Lower lobe of right lung (tissue), 2 donors: ENCODE results near the gene POP4. TPM values are rescaled to one million over a fixed set of nuclear protein-coding genes. Genes with fewer than 3 reads are reported as not detected.
A peak's percentile ranks its signal among the peaks of the same experiment; 100 is the strongest.

Source experiments
- ATAC-seq, 2 donors: fragments of 200-7000 bp; cut with Tn5 transposase; one replicate each; pipeline ENCODE4 v1.9.1; 2020 to 2022; ENCODE audit warnings: mild to moderate bottlenecking in 2 of 2, moderate library complexity in 2 of 2
- DNase-seq: peaks from one replicate; pipeline ENCODE4 v3.0.0-alpha.2; 2020
- H3K27ac ChIP-seq: fragments of 200-600 bp; one replicate; pipeline ENCODE4 v1.8.0; 2022
- H3K27me3 ChIP-seq: fragments of 200-600 bp; one replicate; pipeline ENCODE4 v1.8.0; 2022; ENCODE audit warnings: low read depth
- H3K36me3 ChIP-seq: fragments of 200-600 bp; one replicate; pipeline ENCODE4 v1.8.0; 2022; ENCODE audit warnings: mild to moderate bottlenecking
- H3K4me1 ChIP-seq: fragments of 200-600 bp; one replicate; pipeline ENCODE4 v1.8.0; 2022
- H3K4me3 ChIP-seq: fragments of 200-600 bp; one replicate; pipeline ENCODE4 v1.8.0; 2022; ENCODE audit warnings: mild to moderate bottlenecking
- H3K9me3 ChIP-seq: fragments of 200-600 bp; one replicate; pipeline ENCODE4 v1.8.0; 2022
- intact Hi-C: fragments of 100-400 bp; cut with DNase I; formaldehyde crosslinking; loops from one replicate; pipeline ENCODE4 v1.11.0; 2022
- total RNA-seq: library from RNA; stranded (reverse); fragmentation: NEBNext Ultra II Directional; extraction: Animal tissue kit (Norgen Biotek cat#: 25700); gene quantifications from one replicate; pipeline ENCODE4 v1.2.1, GENCODE V29; 2021
- TF ChIP-seq, protein P1 (sequence below): fragments of 200-600 bp; IDR thresholded peaks from one replicate; pipeline ENCODE4 v1.8.0; 2022; ENCODE audit warnings: antibody characterized with exemption, mild to moderate bottlenecking
- donor health status: DM: no; HTN: yes; CAD: no; lungs with severe emphysema.

The POP4 gene
- total RNA-seq, 1 donor from 2014 or later = 44.4 TPM

GRCh38 chr19:29641597-29641996 lies 35.5 kb downstream of the POP4 start:
- no peak for DNase-seq
- no peaks in the 10 kb centered on the region for H3K36me3 ChIP-seq
- peaks cover 16% of the 10 kb centered on the region for H3K4me1 ChIP-seq
- no peaks in the 10 kb centered on the region for H3K9me3 ChIP-seq
- intact Hi-C loops = no loop called here
- H3K27ac ChIP-seq = no peak overlapping the region
- TF ChIP-seq, protein P1, sequence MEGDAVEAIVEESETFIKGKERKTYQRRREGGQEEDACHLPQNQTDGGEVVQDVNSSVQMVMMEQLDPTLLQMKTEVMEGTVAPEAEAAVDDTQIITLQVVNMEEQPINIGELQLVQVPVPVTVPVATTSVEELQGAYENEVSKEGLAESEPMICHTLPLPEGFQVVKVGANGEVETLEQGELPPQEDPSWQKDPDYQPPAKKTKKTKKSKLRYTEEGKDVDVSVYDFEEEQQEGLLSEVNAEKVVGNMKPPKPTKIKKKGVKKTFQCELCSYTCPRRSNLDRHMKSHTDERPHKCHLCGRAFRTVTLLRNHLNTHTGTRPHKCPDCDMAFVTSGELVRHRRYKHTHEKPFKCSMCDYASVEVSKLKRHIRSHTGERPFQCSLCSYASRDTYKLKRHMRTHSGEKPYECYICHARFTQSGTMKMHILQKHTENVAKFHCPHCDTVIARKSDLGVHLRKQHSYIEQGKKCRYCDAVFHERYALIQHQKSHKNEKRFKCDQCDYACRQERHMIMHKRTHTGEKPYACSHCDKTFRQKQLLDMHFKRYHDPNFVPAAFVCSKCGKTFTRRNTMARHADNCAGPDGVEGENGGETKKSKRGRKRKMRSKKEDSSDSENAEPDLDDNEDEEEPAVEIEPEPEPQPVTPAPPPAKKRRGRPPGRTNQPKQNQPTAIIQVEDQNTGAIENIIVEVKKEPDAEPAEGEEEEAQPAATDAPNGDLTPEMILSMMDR = no peak
- no peaks in the 10 kb centered on the region for H3K27me3 ChIP-seq
- ATAC-seq = no peak
- no peak overlapping the region for H3K4me3 ChIP-seq

DNA sequence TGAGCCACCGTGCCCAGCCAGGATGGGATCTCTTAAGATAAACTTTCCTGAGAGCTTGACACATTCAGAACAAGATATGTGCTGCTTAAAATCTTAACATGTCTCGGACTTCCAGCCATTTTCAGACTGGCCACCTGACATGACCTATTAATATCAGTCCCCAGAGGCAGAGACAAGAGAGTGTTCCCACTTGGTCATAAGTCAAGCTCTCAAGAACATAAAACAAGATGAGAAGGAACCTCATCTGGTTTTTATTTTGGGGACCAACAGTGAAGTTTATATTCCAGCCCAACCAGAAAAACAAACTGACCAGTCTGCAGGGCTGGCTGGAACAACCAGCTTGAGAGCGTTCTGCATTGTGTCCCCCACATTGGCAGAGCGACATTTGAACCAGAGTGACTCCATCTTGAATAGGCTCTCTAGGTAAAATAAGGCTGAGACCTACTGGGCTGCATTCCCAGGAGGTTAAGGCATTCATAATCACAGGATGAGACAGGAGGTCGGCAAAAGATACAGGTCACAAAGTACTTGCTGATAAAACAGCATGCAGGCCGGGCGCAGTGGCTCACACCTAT lies 37.4 kb downstream of the POP4 start:
- intact Hi-C loops = no loop called here
- peaks cover 16% of the 10 kb centered on the region for H3K4me1 ChIP-seq
- no peak overlapping the region for H3K4me3 ChIP-seq
- no peaks in the 10 kb centered on the region for H3K27me3 ChIP-seq
- DNase-seq (peak; percentile 22), ATAC-seq (no peak)
- H3K36me3 ChIP-seq = no peaks in the 10 kb centered on the region
- TF ChIP-seq, protein P1 = no peak
- H3K27ac ChIP-seq = no peak overlapping the region
- no peaks in the 10 kb centered on the region for H3K9me3 ChIP-seq

- no peak for DNase-seq
- intact Hi-C loops = no loop called here
- ATAC-seq = no peak
- no peak overlapping the region for H3K4me3 ChIP-seq
- no peak overlapping the region for H3K27ac ChIP-seq
- H3K36me3 ChIP-seq = no peaks in the 10 kb centered on the region
- TF ChIP-seq, protein P1 = no peak
- H3K27me3 ChIP-seq = no peaks in the 10 kb centered on the region
- H3K4me1 ChIP-seq = peaks cover 16% of the 10 kb centered on the region
- no peaks in the 10 kb centered on the region for H3K9me3 ChIP-seq
Measured at GRCh38 chr19:29644210-29644609, 38.1 kb downstream of the POP4 start.

DNA sequence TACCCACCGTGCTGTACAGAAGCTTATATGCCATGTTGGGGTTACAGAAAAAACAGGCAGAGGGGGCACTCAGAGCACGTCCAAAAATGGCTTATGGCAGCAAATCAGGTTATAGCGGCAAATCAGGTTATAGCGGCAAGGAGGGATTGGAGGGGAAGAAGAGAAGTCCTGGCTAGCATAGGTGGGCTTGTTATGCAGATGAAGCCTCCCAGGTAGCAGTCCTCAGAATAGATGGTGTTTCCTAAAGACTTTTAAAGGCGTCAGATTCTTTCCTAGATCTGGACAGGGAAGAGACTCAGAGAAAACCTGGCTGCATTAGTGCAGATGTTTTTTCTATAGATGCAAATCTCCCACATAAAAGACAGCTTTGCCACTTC lies 39.4 kb downstream of the POP4 start:
- DNase-seq (no peak), ATAC-seq (no peak)
- intact Hi-C loops = no loop called here
- Histone ChIP-seq H3K36me3 (no peaks in the 10 kb centered on the region), H3K4me1 (peaks cover 16% of the 10 kb centered on the region), H3K27me3 (no peaks in the 10 kb centered on the region), H3K4me3 (no peak overlapping the region), H3K27ac (no peak overlapping the region), H3K9me3 (no peaks in the 10 kb centered on the region)
- TF ChIP-seq, protein P1 = no peak

DNA sequence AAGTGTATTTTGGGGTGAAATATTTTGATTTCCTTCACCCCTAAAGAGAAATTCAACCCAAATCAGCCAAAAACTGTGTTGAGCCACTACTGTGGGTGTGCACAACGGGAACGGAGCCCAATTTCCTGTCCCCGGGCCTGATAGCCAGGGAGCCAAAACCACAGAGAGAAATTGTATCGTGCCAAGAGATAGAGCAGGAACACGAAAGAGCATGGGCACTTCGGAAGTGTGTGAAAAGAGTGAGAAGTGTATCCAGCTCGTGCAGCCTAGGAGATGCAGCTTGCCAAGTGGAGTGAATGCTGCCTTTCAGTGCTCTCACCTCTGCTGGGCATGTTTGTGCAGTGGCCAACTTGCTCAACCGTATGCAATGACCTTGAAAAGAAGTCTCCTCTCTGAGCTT lies 39.8 kb downstream of the POP4 start:
- TF ChIP-seq, protein P1 = no peak
- no peak overlapping the region for H3K27ac ChIP-seq

More for the DNA sequence above, 39.8 kb downstream of the POP4 start:
- DNase-seq = peak; percentile 28
- H3K9me3 ChIP-seq = no peaks in the 10 kb centered on the region
- H3K4me3 ChIP-seq = no peak overlapping the region
- H3K27me3 ChIP-seq = no peaks in the 10 kb centered on the region
- peaks cover 16% of the 10 kb centered on the region for H3K4me1 ChIP-seq
- intact Hi-C loops = no loop called here
- no peaks in the 10 kb centered on the region for H3K36me3 ChIP-seq
- ATAC-seq = peak in 1 of 2 donors; percentile 43
